EL (cell line): Measurements from ENCODE around the gene SLX9.
A peak's percentile ranks its signal among the peaks of the same experiment; 100 is the strongest.

ENCODE experiments used
- DNase-seq: peaks from one replicate; pipeline ENCODE4 v3.0.0-alpha.2; 2016

The SLX9 gene

DNA sequence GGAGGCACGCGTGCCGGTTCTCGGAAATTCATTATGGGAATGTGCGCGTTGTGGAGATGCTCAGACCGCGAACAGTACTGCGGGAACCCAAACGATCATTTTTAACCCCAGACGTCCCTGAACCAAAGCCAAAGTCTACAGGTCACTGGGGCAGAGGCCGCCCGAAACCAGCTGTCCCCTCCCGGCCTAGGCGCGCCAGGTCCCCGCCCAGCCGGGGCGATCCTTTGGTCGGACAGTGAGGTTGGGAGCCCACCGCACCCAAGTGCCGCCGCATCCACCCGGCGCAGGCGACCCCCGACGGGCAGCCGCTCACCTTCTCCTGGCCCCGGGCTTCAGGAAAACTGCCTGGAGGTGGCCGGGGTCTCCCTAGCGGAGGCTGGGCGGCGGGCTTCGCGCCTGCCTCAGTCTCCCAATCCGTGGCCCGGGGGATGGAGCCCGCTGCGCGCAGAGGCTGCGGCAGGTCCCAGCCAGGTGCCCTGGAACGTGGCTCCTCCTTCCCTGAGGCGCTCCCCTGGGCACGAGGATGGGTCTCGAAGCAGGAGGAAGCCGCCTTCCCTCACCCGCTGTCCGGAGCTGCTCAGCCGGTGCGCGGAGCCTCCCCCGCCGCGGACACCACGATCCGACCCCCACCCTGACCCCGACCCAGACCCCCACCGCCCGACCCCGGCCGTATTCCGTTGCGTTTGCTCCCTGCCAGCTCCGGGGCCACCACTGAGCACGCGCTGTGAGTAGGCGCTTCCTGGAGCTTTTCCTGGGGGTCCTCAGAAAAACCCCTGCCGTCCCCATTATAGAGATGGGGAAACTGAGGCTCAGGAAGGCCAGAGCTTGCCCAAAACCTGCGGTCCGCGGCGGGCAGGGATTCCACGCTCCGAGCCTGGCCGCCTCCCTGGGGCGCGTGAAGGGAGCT lies 8.1 kb upstream of the SLX9 start:
- no peak for DNase-seq

DNA sequence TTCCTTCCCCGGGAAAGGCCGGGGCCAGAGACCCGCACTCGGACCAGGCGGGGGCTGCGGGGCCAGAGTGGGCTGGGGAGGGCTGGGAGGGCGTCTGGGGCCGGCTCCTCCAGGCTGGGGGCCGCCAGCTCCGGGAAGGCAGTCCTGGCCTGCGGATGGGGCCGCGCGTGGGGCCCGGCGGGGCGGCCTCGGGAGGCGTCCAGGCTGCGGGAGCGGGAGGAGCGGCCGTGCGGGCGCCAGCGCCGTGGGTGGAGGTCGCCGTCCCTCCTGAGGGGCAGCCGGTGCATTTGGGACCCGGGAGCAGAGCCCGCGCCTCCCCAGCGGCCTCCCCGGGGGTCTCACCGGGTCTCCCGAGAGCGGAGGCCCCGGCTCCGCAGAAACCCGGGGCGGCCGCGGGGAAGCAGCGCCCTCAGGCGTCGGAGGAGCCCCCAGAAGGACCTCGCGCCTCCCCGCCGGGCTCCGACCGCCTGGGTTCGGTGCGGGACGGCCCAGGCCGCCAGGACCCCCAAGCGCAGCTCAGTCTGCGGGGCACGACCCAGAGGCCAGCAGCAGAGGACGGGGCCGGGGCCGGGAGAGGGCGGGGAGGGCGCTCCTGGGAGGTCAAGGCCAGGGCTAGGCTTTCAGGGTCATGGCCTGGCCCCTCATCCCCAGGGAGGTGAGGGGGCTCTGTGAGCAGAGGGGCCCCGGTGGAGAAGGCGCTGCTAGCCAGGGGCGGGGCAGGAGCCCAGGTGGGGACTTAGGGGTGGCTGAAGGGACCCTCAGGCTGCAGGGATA lies 7.2 kb upstream of the SLX9 start:
- DNase-seq: no peak

DNA sequence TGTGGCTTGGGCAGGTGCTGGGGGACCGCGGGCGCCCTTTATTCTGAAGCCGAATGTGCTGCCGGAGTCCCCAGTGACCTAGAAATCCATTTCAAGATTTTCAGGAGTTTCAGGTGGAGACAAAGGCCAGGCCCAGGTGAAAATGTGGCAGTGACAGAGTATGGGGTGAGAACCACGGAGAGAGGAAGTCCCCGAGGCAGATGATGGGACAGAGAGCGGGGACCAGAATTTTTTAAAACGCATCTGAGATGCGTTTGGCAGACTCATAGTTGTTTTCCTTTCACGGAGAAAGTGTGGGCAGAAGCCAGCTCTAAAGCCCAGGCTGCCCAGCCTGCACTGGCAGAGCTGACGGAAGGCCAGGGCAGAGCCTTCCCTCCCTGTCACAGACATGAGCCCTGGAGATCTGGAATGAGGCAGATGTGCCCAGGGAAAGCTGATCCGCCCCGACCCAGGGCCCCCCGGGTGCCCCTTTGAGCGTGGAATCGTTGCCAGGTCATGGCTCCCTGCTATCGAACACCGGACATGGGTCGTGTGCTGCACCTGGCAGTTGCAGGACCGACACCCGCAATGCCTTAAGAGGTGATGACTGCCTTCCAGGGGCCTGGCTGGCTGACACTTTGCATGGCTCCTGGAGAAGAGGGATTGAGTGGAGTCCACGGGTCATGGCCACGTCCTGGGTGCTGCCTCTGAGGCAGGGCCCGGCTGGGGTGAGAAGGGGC lies 6.5 kb upstream of the SLX9 start:
- DNase-seq: no peak

DNA sequence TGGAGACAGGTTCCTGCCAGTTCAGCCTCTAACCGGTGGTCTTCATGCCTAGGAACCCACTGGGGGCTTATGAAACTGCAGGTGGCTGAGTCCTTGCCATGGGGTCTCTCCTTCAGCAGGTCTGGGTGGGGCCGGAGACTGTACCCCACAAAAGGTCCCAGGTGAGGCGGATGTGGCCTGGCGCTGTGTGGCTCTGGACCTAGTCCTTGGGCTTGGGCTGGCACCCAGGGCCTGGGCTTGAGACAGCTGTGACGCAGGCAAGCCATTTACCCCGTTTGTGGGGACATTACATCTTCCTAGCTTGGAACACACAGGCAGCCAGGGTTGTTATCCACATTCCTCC lies 5.9 kb upstream of the SLX9 start:
- no peak for DNase-seq

DNA sequence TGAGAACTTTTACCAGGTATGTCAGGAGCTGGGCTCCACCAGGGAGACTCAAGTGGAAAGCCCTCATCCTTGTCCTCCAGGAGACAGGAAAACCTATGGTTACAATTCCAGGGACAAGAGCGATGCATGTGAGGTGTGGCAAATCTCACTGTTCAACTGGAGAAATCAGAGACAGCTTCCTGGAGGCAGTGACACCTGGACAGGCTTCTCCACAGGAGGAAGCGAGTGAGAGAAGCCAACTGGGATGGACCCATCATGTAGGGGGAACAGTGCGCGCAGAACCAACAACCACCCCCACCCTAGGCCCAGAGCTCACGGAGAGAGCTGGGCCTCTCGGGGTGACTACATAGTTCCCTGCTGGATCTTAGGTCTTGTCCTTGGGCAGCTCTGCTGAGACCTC lies 5.6 kb upstream of the SLX9 start:
- no peak for DNase-seq

DNA sequence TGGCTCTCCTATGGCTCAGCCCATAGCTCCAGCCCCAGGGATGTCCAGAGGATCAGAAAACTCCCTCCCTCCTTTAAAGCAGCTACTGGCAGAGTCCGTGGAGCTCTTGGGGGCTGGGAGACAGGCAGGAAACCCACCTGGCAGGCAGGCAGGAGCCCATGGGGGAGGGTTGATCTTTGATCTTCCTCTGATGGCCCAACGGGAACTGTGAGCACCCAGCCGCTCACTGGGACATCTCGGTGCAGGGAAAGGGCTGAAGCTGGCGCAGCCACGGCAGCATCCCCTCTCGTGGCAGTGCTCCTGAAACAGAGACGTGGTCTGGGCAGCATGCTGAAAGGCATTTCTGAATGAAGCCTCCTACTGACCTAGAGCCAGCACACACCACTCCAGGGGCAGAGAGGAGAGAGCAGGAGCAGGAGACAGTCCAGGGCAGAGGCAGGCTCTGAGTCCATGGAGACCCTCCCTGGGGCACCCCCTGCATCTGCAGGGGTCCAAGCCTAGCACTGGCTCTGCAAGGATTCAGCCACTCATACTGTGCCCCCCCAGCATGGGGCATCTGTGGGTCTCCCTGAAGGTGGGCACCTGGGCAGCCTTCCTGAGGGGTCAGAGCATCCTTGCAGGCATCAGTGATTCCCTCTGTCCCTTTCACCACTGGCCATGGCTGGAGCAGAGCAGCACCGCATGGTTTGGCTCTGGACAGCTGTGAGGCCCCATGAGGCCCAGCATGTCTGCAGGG lies 4.9 kb upstream of the SLX9 start:
- DNase-seq: no peak

DNA sequence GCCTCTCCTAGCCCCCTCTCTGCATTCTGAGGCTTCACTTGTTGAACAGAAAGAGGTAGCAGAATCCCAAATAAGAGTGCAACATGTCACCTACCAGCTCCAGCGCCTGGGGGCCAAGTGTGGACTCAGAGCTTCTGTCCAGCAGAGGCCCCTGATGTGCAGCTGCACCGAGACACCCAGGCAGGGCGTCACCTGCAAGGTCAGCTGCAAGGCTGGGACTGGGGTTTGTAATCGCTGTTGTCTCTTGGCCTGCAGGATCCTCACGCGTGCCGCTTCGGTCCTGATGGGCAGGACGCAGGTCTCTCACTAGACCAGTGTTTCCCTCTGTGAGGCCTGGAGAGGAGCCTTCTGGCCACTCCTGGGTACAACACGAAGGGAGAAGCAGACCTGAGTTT lies 4.3 kb upstream of the SLX9 start:
- no peak for DNase-seq

DNA sequence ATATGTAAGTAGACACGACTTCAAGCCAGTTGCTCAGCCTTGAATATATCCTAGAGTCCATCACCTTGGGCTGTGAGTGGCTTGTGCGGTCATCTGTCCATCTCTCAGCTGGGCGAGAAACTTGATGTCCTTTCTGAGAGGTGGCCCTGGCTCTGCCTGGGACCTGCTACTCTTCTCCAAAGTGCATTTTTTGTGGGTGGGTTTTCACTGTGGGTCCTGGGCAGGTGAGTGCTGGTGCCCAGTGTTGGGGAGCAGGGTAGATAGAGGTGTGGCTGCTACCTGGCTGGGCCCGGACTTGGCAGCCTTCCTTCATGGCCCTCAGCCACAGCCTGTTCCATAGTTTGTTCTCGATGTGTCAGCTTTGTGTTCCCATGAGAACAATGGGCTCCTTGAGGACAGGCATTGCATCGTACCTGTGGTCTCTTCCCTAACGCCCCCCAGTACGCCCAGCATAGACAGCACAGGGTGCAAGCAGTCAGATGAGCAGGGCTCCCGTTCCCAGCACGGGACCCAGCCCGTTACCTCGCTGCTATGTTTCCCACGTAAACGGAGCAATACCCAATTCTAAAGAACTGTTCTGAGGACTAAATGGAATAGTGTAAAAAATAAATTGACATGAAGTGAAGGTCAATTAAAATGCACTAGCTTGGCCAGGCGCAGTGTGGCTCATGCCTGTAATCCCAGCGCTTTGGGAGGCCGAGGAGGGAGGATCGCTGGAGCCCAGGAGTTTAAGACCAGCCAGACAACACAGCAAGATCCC lies 877 bp upstream of the SLX9 start:
- DNase-seq: no peak

DNA sequence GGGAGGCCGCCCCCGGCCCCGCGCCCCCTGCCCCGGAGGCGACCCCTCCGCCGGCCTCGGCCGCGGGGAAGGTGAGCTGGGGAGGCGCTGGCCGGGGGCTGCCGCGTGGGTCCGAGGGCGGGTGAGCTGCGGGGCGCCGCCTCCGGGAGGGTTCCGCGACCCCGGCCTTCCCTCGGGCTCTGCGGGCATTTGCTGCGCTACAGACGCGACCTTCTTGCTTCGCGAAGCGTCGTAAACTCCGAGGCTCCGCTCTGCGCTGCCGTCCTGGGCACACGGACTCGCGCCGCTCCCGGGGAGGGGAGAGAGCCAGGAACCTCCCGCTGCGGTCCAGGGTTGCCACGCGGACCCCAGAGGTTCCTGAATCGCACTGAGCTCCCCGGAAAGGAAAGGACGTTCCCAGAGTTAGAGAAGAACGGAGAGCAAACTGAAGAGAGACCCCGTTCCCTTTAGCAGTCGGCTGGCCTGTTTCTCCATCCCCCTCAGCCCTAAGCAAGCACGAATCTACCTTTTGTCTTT lies 345 bp downstream of the SLX9 start:
- peak; percentile 24 for DNase-seq

DNA sequence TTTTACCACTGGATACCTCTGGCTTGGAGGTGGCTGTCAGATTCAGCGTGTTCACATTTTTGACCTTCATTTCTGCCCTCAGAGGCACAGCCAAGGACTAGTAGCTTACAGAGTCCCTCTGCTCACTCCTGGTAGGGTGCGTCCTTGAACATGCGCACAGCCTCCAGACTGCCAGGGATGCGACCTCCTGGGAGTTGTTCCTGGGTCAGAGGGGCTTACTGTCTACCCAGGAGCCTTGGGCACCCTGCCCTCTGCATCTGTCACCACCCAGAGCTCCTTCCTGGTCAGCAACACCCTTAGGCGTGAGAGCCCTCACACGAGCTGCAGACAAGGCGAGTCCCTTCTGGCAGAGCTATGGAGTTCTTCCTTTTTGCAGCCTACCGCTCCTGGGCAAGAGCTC lies 1.7 kb downstream of the SLX9 start:
- no peak for DNase-seq

DNA sequence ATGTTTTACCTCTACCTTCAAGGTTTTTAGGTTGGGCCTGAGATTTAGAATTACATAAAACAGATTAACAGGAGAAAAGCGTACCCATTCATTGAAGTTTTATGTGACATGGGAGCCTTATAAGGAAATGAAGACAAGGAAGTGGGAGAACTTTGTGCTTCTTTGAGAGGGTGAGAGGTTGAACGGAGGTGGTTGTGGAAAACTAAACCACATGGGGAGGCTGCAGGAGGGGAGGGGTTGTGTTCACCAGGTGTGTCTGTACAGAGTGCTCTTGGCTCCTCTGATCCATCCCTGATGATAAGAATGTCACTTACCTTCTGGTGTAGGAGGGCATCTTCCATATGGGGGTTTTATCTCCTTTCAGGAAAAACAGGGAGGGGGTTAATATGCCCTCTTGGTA lies 2.7 kb downstream of the SLX9 start:
- DNase-seq: no peak

DNA sequence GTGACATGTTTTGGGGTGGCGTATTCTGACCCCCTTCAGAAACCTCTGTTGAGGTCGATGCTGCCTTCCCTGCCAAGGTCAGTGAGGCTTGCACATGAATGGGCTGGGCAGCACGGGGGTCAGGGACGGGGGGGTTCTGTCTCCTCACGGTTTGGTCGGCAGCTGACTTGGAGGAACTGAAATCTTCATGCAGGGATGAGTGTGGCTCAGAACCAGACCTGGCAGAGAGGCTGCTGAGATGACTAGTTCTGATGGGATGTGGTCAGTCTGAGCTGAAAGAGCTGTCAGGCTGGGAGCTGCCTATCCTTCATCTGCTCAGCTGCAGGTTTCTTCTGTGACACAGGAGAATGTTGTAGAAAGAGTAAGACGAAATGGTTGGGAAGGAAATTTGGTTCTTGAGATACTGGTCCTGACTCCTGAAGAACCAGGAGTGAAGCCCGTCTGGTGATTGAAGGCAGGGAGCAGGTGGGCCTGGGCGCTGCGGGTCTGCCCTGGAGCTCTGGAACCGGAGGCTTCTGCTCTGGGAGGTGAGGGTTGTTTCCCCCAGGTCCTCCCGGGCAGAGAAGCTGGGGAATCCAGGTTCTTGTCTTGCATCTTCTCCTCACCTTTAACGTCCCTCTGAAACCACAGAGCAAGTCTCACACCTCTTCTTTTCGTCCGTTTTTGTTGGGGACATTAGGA lies 3.3 kb downstream of the SLX9 start:
- DNase-seq: no peak

DNA sequence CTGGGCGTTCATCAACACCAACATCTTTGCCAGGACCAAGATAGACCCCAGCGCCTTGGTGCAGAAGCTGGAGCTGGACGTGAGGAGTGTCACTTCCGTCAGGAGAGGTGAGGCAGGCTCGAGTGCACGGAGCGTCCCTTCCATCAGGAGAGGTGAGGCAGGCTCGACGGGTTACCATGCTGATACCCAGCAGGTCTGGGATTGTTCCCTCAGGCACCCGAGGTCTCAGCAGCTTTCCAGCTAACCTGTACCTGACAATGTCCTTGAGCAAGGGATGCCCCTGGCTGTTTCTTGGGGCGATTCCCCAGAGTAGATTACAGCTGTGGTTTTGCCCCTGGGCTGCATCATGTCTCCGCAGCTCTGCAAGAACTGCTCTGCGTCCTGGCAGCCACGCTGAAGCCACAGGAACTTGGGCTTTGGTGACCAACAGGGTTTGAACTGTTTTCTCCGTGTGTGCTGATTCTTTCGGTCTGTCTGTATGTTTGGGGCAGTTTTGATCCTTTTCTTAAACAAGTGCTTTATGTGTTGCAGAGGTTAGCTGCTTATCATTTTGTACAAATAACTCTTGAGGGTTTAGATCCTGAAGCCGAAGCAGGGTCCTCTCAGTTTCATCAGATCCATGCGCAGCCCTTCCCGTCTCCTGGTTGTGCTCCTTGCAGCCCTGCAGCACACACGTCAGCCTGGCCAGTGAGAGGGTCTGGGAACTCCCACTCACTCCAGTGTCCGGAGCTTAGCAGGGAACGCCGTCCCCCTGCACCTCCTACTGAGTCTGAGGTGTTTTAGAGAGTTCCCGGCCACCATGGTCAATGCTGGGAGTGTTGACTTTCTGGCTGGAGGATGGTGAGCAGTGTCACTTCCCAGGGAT lies 4.1 kb downstream of the SLX9 start:
- DNase-seq: no peak

DNA sequence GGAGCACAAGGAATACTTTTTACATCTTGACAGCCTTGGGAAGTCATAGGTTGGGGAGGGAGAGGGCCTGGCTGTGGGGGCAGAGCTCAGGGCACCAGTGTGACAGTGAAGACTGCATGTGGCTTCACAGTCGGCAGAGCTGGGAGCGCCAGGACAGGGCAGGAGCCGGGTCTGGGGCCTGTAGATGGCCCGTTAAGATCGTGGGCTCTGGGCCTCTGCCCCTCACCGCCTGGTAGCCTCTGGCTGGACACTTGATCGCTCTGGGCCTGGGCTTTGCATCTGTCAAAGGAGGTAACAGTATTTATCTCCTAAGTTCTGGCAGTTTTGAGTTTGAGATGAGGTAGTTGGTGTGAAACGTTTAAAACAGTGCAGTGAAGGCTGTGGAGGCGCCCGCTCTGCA lies 4.8 kb downstream of the SLX9 start:
- no peak for DNase-seq

DNA sequence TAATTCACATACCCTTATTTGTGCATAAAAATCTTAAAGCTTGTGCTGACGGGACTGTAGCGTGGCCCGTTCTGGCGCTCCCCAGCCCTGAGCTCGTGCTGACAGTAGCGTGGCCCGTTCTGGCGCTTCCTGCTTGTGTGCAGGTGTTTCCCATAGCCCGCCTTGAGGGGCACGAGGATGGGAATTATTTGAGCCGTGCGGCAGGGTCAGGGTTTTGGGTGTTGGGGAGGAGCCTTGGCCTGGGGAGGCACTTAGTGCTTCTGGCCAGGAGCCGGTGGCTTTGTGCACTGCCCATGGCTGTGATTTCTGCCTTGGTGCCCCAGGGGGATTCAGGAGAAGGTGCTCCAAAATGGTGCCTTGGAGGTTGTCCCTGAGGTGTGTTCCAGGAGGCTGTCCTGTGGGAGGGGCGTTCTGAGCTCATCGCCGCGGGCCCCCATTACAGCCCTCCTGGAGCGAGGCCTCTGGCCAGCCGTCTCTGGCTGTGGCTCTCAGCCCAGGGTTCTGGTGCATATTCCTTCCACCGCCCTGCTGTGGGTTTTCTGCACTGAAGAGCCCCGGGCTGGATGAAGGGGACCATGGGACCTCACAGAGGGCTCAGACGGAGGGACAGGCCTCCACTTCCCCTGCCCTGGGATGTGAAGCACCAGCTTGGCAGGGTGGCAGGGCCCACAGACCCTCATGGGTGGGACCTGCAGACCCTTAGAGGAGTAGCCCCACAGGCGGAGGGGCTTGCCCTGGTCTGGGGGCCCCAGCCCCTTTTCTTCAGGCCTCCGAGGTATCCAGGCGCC lies 6.6 kb downstream of the SLX9 start:
- DNase-seq: no peak

DNA sequence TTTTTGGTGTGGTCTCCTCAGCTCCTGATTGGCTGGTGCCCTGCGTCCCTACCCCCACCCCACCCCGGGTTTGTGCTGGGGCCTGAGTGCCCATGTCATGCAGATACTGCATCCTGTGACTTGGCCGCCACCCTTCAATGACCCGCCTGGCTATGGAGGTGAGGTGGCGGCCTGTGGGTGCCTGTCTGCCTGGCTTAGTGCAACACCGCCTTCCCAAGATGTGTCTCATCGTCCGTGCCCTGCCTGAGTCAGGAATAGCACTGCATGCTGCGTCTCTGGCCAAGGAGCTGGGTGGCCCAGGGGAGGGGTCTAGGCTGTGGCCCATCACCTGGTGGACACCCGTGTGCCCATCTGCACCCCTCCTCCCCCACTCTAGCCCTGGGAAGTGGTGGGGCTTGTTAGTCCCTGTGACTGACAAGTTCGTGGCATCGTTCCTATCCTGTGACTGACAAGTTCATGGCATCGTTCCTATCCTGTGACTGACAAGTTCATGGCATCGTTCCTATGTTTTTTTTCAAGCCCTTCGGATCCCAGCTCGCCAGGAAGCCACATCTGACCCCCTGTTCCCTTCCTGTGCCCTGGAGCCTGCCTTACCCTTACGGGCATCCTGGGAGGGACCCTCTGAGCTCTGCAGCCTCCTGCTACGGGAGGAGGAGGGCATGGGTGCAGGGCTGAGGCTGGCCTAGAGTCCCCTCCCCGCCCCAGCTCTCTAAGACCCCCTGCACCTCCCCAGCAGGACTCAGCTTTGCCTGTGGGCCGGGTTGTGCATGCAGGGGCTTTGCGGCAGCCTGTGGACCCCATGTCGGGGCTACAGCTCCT lies 7.5 kb downstream of the SLX9 start:
- no peak for DNase-seq

DNA sequence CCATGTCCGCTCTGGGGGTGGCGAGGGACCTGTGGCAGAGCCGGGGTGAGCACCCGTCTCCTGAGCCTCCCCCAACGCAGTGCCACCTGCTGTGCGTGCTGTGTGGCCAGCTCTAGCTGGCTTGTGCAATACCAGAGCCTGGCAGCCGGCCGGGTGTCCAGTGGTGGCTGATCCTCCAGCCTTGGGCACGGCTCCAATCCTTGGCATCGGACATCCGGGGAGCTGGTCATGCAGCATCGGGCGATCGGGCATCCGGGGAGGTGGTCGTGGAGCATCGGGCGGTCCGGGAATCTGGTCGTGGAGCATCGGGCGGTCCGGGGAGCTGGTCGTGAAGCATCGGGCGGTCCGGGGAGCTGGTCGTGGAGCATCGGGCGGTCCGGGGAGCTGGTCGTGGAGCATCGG lies 8.1 kb downstream of the SLX9 start:
- no peak for DNase-seq

DNA sequence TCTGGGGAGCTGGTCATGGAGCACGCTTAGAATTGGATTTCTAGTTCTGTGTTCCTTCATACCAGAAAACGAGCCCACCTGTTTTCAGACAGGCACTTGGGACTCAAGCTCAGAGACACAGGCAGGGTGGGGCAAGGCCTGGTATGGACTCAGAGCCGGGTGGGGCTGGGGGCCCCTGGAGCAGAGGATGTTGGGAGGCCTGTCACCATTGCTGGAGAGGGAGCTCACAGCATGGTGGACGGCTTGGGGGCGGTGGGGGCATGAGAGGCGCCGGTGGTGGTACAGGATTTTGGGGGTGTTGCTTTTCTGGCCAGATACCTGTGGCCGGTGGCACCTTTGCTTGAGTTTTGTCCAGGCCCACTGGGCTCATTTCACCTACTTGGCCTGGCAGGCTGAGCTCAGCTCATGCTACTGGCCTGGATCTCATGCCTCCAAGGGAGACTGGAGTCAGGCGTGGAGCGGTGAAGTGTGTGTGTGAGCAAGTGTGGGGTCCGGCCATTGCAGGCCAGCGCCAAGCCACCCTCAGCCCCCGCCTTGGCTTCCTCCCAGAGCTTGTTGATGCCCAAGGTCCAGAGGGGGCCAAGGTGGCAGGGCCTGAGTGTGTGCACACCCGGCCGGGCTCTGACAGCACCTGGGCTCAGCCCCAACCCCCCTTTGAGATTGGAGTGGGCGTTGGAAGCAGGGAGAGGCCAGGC lies 8.7 kb downstream of the SLX9 start:
- no peak for DNase-seq
